Measurements from ENCODE around the gene DOCK4. TPM values are rescaled to one million over a fixed set of nuclear protein-coding genes. Genes with fewer than 3 reads are reported as not detected.
A peak's percentile ranks its signal among the peaks of the same experiment; 100 is the strongest.

Gene DOCK4, protein sequence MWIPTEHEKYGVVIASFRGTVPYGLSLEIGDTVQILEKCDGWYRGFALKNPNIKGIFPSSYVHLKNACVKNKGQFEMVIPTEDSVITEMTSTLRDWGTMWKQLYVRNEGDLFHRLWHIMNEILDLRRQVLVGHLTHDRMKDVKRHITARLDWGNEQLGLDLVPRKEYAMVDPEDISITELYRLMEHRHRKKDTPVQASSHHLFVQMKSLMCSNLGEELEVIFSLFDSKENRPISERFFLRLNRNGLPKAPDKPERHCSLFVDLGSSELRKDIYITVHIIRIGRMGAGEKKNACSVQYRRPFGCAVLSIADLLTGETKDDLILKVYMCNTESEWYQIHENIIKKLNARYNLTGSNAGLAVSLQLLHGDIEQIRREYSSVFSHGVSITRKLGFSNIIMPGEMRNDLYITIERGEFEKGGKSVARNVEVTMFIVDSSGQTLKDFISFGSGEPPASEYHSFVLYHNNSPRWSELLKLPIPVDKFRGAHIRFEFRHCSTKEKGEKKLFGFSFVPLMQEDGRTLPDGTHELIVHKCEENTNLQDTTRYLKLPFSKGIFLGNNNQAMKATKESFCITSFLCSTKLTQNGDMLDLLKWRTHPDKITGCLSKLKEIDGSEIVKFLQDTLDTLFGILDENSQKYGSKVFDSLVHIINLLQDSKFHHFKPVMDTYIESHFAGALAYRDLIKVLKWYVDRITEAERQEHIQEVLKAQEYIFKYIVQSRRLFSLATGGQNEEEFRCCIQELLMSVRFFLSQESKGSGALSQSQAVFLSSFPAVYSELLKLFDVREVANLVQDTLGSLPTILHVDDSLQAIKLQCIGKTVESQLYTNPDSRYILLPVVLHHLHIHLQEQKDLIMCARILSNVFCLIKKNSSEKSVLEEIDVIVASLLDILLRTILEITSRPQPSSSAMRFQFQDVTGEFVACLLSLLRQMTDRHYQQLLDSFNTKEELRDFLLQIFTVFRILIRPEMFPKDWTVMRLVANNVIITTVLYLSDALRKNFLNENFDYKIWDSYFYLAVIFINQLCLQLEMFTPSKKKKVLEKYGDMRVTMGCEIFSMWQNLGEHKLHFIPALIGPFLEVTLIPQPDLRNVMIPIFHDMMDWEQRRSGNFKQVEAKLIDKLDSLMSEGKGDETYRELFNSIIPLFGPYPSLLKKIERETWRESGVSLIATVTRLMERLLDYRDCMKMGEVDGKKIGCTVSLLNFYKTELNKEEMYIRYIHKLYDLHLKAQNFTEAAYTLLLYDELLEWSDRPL (N-terminal part only)
- total RNA-seq: 10 to 100 TPM; 12.4 to 17.1 TPM
- 5.4 TPM for polyA plus RNA-seq (ENCODE audit: insufficient read depth, low read depth, low replicate concordance)
- long read RNA-seq, donor 1, partial matches to known transcripts: 0 of 1 reads
- long read RNA-seq, donor 1, other reads (novel, unspliced or antisense): 0 of 1 reads
- long read RNA-seq, donor 2: 0 reads

DNA sequence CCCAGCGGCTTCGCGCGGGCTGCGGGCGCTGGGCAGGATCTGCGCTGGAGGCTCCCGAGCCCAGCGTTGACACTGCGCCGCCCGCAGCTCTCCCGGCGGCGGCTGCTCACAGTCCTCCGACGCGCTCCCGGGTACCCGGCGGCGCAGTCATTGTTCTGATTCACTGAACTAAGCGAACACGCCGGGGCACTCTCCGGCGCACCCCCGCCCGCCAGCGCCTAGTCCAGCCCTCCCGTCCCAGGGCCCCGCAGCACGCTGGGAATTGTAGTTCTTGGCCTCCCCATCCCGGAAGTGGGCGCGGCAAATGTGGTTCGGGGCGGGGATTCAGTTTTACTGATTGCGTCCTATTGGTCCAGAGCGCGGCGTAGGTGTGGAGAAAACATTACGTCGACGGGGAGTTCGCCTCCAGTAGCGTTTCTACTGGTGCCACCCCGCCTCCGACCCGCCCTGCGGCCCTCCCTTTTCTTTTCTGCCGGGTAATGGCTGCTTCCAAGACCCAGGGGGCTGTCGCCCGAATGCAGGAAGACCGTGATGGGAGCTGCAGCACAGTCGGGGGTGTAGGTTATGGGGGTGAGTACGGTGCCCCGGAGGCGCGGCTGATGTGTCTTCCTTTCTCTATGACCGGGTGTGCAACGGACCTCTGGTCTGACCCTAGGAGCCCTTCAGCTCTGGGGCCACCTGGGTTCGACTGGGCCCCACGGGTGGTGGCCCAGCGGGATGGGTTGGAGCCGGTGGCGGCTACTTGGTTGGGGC, at the start of gene DOCK4, which contains the start of gene ZNF277:
TSS of gene DOCK4 (minus strand) at position 162 of the 753 bp plus-strand sequence. CDS start 261 bp downstream, outside the sequence.
TSS of gene ZNF277 (plus strand) at position 458 of the 753 bp plus-strand sequence. CDS start at position 480, 22 bp downstream.
- H3K9me3 ChIP-seq: no peaks in the 10 kb centered on the region
- DNase-seq: peak; percentile 99
- peak within 1 kb of the TSS; percentile 80 to 91 for H3K4me3 ChIP-seq
- intact Hi-C loops (cut with DNase I; ENCODE audit: low total_unique reads): no loop called here
- no peaks in the 10 kb centered on the region for H3K36me3 ChIP-seq (ENCODE audit: low read depth, missing control alignments)
- H3K27ac ChIP-seq: peak within 1 kb of the TSS; percentile 82 to 84
- WGBS, 2 donors: 0% methylated on average over 67 of the region's 67 CpGs; no CpG with 5 or more reads in 1 of the 2 donors
- no peaks in the 10 kb centered on the region for H3K27me3 ChIP-seq
- TF ChIP-seq CTCF (IDR thresholded peaks at IDR 0.05) (no peak), POLR2A (IDR thresholded peaks at IDR 0.05) (peak; percentile 43)
- peaks cover 7% of the 10 kb centered on the region for H3K4me1 ChIP-seq

- Histone ChIP-seq H3K27ac (no peak overlapping the region), H3K4me3 (no peak overlapping the region), H3K4me1 (no peaks in the 10 kb centered on the region), H3K36me3 (ENCODE audit: low read depth, missing control alignments) (no peaks in the 10 kb centered on the region), H3K9me3 (no peaks in the 10 kb centered on the region), H3K27me3 (no peaks in the 10 kb centered on the region)
- DNase-seq: no peak
- intact Hi-C loops (cut with DNase I; ENCODE audit: low total_unique reads): no loop called here
- no peak for TF ChIP-seq POLR2A (IDR thresholded peaks at IDR 0.05)
- no peak for TF ChIP-seq CTCF (IDR thresholded peaks at IDR 0.05)
Observed at GRCh38 chr7:112255388-112255720, 49.2 kb upstream of the DOCK4 start.

DNA sequence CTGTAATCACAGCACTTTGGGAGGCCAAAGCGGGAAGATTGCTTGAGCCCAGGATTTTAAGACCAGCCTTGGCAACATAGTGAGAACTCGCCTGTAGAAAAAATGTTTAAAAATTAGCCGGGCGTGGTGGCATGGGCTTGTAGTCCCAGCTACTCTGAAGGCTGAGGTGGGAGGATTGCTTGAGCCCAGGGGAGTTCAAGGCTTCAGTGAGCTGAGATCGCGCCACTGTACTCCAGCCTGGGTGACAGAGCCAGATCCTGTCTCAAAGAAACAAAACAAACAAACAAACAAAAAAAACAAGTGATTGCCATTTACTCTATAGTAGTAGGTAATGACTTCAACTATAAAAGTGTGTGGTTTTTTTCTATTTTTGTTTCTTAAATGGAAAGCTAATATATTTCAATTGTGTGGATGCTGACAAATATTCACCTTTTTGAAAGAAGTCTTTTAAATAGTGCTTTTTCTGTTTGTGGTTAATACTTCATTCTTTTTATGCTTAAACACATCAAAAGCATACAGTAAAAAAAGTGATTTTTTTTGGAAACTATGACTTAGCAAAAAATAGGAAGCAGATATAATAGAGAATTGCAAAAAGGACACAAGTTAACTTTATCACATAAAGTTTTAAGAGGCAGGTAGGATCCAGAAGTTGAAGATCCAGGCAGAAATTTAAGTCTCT, 48.6 kb upstream of the DOCK4 start:
- no peak overlapping the region for H3K27ac ChIP-seq
- H3K36me3 ChIP-seq (ENCODE audit: low read depth, missing control alignments): no peaks in the 10 kb centered on the region
- intact Hi-C loops (cut with DNase I; ENCODE audit: low total_unique reads): no loop called here
- H3K4me3 ChIP-seq: no peak overlapping the region
- no peaks in the 10 kb centered on the region for H3K27me3 ChIP-seq
- TF ChIP-seq POLR2A (IDR thresholded peaks at IDR 0.05) (no peak), CTCF (IDR thresholded peaks at IDR 0.05) (no peak)
- no peak for DNase-seq
- 86 to 87% methylated on average over 6 of the region's 6 CpGs for WGBS, 2 donors
- no peaks in the 10 kb centered on the region for H3K4me1 ChIP-seq
- no peaks in the 10 kb centered on the region for H3K9me3 ChIP-seq

Data from testis (tissue), 5 donors.